Prostate gland (tissue), 2 donors: Measurements from ENCODE around the gene GFPT2. TPM values are rescaled to one million over a fixed set of nuclear protein-coding genes. Genes with fewer than 3 reads are reported as not detected.

Experiments
- DNase-seq: peaks from one replicate; pipeline ENCODE4 v3.0.0-alpha.2; 2019; ENCODE audit warnings: low spot score
- H3K27ac ChIP-seq, 2 donors: fragments of 200-600 bp; sonication (generic); 2 replicates each; pipeline ENCODE4 v1.5.1; 2017 to 2019
- H3K27me3 ChIP-seq: fragments of 200-600 bp; sonication (generic); replicated peaks from 2 replicates; pipeline ENCODE4 v1.5.1; 2019; ENCODE audit not compliant: insufficient read depth
- H3K36me3 ChIP-seq, 2 donors: fragments of 200-600 bp; sonication (generic); 1 replicate in 1 of 2; 2 replicates in 1 of 2; pipeline versions ENCODE4 v1.5.1 to v1.8.1; 2017 to 2019
- H3K4me1 ChIP-seq: fragments of 200-600 bp; sonication (generic); replicated peaks from 2 replicates; pipeline ENCODE4 v1.5.1; 2019
- H3K4me3 ChIP-seq, 2 donors: fragments of 200-600 bp; sonication (generic); 2 replicates each; pipeline ENCODE4 v1.5.1; 2017 to 2019
- H3K9me3 ChIP-seq: fragments of 200-600 bp; sonication (generic); 2 replicates; pipeline ENCODE4 v1.5.1; 2017
- CTCF ChIP-seq, 4 experiments: fragments of 200-600 bp in 2 of 4; fragments of 450-650 bp in 2 of 4; sonication (generic) in 2 of 4; IDR thresholded peaks; 1 replicate in 3 of 4; 2 replicates in 1 of 4; pipeline ENCODE4 v1.5.1; 2016 to 2019; ENCODE audit warnings: antibody characterized with exemption in 4 of 4, mild to moderate bottlenecking in 2 of 4, moderate library complexity in 2 of 4
- POLR2A ChIP-seq: fragments of 450-650 bp; IDR thresholded peaks from one replicate; pipeline ENCODE4 v1.6.1; 2016; ENCODE audit warnings: antibody characterized with exemption, mild to moderate bottlenecking
- POLR2AphosphoS5 ChIP-seq: sonication (generic); formaldehyde crosslinking; IDR thresholded peaks from one replicate; pipeline ENCODE4 v1.6.1; 2017; ENCODE audit warnings: antibody characterized with exemption
- WGBS: methylation state at CpG from one replicate; pipeline ENCODE4 v1.1.5; 2018; 5-methylcytosine and 5-hydroxymethylcytosine counted together
- intact Hi-C: fragments of 100-400 bp; cut with DNase I; formaldehyde crosslinking; loops from one replicate; pipeline ENCODE4 v1.14.2; 2022
- total RNA-seq, 2 donors: library from RNA; depleted of rRNA; stranded (reverse); fragments of >200 nt; gene quantifications; one replicate each; pipeline ENCODE4 v1.1.0, GENCODE V29; 2016

The GFPT2 gene
- total RNA-seq, 2 donors from 2014 or later = 3.2 to 14.0 TPM

DNA sequence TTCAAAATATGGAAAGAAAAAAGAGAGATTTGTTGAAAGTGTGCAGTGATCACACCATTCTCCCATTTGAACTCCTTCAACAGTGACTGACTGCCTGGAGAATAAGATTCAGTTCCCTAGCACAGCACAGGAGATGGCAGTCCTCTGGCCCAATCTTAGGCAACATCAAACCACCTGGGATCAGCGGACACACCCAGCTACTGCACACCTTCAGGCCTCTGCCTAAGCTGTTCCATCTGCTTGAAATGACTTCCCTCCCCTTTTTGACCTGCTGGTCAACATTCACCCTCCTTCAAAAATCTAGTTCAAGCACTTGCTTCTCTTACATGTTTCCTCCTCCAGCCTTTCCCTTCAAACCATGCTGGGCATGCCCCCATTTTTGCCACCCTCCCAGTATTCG lies 65.7 kb downstream of the GFPT2 start:
- no peak overlapping the region for H3K27ac ChIP-seq
- H3K9me3 ChIP-seq = no peaks in the 10 kb centered on the region
- 85% methylated on average over 2 of the region's 2 CpGs for WGBS
- intact Hi-C loops = no loop called here
- no peaks in the 10 kb centered on the region for H3K36me3 ChIP-seq
- no peak for DNase-seq
- no peak overlapping the region for H3K4me3 ChIP-seq
- H3K27me3 ChIP-seq = no peaks in the 10 kb centered on the region
- TF ChIP-seq POLR2A (no peak), CTCF (IDR thresholded peaks at IDR 0.05) (no peak), POLR2AphosphoS5 (no peak)
- H3K4me1 ChIP-seq = peaks cover 4% of the 10 kb centered on the region

DNA sequence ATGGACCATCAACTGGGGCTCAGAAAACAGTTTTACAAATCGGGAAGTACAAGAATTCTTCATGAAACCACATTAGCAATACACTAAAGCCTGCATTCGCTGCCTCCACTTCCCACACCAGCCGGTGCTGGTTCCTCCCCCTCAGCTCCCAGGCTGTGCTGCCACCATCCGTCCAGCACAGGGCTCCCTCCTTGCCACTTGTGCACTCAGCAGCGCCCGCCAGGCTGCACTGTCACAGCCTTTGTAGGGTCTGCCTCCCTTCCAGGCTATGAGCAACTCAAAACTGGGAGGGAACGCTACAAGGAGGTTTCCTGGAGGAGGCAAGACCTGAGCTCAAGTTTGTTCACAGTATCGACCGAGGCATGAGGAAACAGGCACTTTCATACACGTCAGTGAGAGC lies 69.0 kb downstream of the GFPT2 start:
- no peak overlapping the region for H3K4me3 ChIP-seq
- intact Hi-C loops = no loop called here

DNA sequence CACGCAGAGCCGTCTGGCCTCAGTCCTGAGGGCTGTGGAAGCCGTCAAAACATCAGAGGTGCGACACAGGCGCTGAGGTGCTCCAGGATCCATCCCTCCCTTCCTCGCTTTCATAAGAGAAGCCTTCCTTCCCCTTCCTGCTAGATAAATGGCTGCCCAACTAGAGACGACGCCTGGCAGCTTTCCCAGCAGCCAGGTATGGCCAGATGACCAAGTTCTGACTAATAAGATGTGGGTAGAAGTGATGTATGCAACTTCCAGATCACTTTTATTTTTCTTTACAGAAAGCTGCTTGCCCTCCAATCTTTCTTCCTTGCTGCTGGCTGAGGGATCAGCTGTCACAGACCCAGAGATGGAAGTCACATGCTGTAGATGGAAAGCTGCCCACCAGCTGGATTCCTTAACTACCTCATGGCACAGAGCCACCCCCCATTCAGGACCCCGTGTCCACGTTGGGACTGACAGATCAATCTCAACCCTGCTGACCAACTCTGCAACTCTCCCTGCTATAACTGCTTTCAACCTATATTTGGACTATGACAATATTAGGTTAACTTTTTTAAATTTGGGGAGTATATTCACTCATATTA lies 70.0 kb downstream of the GFPT2 start:
- H3K4me1 ChIP-seq = no peaks in the 10 kb centered on the region
- H3K4me3 ChIP-seq = no peak overlapping the region
- DNase-seq = no peak
- WGBS = 59% methylated on average over 10 of the region's 10 CpGs
- no peak overlapping the region for H3K27ac ChIP-seq
- intact Hi-C loops = no loop called here
- H3K36me3 ChIP-seq = peaks cover 0 to 5% of the 10 kb centered on the region in 2 donors
- TF ChIP-seq POLR2AphosphoS5 (no peak), CTCF (IDR thresholded peaks at IDR 0.05) (no peak), POLR2A (no peak)
- no peaks in the 10 kb centered on the region for H3K9me3 ChIP-seq
- H3K27me3 ChIP-seq = no peaks in the 10 kb centered on the region

More for the DNA sequence above, 69.0 kb downstream of the GFPT2 start:
- H3K27ac ChIP-seq = no peak overlapping the region
- no peaks in the 10 kb centered on the region for H3K9me3 ChIP-seq
- no peaks in the 10 kb centered on the region for H3K36me3 ChIP-seq
- no peaks in the 10 kb centered on the region for H3K27me3 ChIP-seq
- no peaks in the 10 kb centered on the region for H3K4me1 ChIP-seq
- DNase-seq = no peak
- TF ChIP-seq POLR2A (no peak), POLR2AphosphoS5 (no peak), CTCF (IDR thresholded peaks at IDR 0.05) (no peak)
- 68% methylated on average over 10 of the region's 10 CpGs for whole genome bisulfite sequencing

DNA sequence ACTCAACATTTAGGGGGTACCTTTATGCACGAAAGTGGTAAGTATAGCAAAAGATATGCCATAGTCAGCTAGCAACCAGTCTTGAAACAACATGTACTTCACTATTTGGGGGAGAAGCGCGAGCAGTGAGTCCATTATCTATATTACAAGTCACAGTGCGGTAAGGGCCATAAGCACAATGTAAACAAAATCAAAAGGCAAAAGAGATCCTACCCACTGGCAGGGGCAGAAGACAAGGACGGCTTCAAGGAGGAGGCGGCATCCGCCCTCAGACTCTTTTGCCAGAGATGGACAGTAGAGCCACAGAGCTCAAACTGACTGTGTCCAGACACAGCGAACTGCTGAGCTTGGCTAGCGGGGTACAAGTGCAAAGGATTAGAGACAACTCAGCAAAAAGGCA lies 70.9 kb downstream of the GFPT2 start:
- DNase-seq = no peak
- Histone ChIP-seq H3K9me3 (no peaks in the 10 kb centered on the region), H3K4me3 (no peak overlapping the region), H3K27me3 (no peaks in the 10 kb centered on the region), H3K27ac (no peak overlapping the region), H3K36me3 (peaks cover 0 to 9% of the 10 kb centered on the region in 2 donors), H3K4me1 (no peaks in the 10 kb centered on the region)
- WGBS = 86% methylated on average over 9 of the region's 9 CpGs
- no peak for TF ChIP-seq POLR2AphosphoS5
- TF ChIP-seq POLR2A = no peak
- no peak for TF ChIP-seq CTCF (IDR thresholded peaks at IDR 0.05)
- intact Hi-C loops = no loop called here

DNA sequence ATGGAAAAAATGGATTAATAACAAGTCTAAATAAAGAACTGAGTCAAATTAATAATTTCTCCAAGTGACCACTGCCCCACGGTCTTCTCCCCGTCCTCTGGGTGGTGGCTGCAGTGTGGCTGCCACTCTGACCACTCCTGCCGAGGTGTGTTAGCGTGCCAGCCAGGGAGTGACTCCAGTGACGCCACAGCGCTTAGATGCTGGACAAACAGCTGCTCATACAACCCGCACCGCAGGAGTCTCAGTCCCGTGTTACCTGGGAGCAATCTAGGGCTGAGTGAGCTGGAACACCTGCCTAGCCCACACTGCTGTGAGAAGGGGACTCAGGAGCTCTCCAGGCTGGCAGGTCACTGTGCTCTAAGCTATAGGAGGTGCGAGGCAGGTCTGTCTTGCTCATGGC lies 71.4 kb downstream of the GFPT2 start:
- no peak for DNase-seq
- intact Hi-C loops = no loop called here
- no peak overlapping the region for H3K4me3 ChIP-seq
- no peak overlapping the region for H3K27ac ChIP-seq
- TF ChIP-seq POLR2AphosphoS5 (no peak), POLR2A (no peak), CTCF (IDR thresholded peaks at IDR 0.05) (no peak)
- no peaks in the 10 kb centered on the region for H3K9me3 ChIP-seq
- WGBS = 77% methylated on average over 9 of the region's 10 CpGs
- H3K36me3 ChIP-seq = peaks cover 0 to 9% of the 10 kb centered on the region in 2 donors
- H3K27me3 ChIP-seq = no peaks in the 10 kb centered on the region
- no peaks in the 10 kb centered on the region for H3K4me1 ChIP-seq
